Endodermal cell (in vitro differentiated cells): ENCODE results near the gene FMNL3. TPM values are rescaled to one million over a fixed set of nuclear protein-coding genes. Genes with fewer than 3 reads are reported as not detected.

Experiments used
- DNase-seq: peaks from one replicate; pipeline ENCODE4 v3.0.0-alpha.2; 2017
- H3K27ac ChIP-seq: 2 replicates; pipeline ENCODE4 v1.5.1; 2013; ENCODE audit warnings: mild to moderate bottlenecking, low read depth, low read length, moderate library complexity
- H3K27me3 ChIP-seq: 2 replicates; pipeline ENCODE4 v1.6.1; 2013; ENCODE audit warnings: mild to moderate bottlenecking, low read length, moderate library complexity; ENCODE audit not compliant: insufficient read depth, control insufficient read depth, poor library complexity, severe bottlenecking
- H3K36me3 ChIP-seq: 2 replicates; pipeline ENCODE4 v1.7.0; 2013; ENCODE audit warnings: mild to moderate bottlenecking, low read length, moderate library complexity; ENCODE audit not compliant: control insufficient read depth, insufficient read depth
- H3K4me1 ChIP-seq: one replicate; pipeline ENCODE4 v1.7.0; 2013; ENCODE audit warnings: low read length; ENCODE audit not compliant: control insufficient read depth, insufficient read depth
- H3K4me3 ChIP-seq: 2 replicates; pipeline ENCODE4 v1.5.1; 2013; ENCODE audit warnings: mild to moderate bottlenecking, low read length, moderate library complexity
- H3K9ac ChIP-seq: 2 replicates; pipeline ENCODE4 v1.6.1; 2013; ENCODE audit warnings: mild to moderate bottlenecking, low read length, moderate library complexity; ENCODE audit not compliant: poor library complexity, severe bottlenecking; ENCODE audit errors: extremely low read depth
- H3K9me3 ChIP-seq: 2 replicates; pipeline ENCODE4 v1.6.1; 2013; ENCODE audit warnings: mild to moderate bottlenecking, low read length, moderate library complexity; ENCODE audit not compliant: control insufficient read depth
- H3K27ac Mint-ChIP-seq: 2 replicates; pipeline ENCODE4 v1.8.0; 2020; ENCODE audit warnings: mixed read lengths
- H3K27me3 Mint-ChIP-seq: 2 replicates; pipeline ENCODE4 v1.8.0; 2021; ENCODE audit warnings: mild to moderate bottlenecking, mixed read lengths; ENCODE audit not compliant: insufficient read depth
- H3K36me3 Mint-ChIP-seq: 2 replicates; pipeline ENCODE4 v1.8.0; 2020; ENCODE audit warnings: low read depth, mixed read lengths
- H3K4me1 Mint-ChIP-seq: 2 replicates; pipeline ENCODE4 v1.8.0; 2020; ENCODE audit warnings: mixed read lengths
- H3K4me3 Mint-ChIP-seq: 2 replicates; pipeline ENCODE4 v1.8.0; 2020; ENCODE audit warnings: mild to moderate bottlenecking, moderate library complexity, mixed read lengths
- H3K9me3 Mint-ChIP-seq: 2 replicates; pipeline ENCODE4 v1.8.0; 2020; ENCODE audit warnings: mild to moderate bottlenecking, mixed read lengths
- CTCF ChIP-seq: fragments of 200-600 bp; sonication (generic); conservative IDR thresholded peaks from 2 replicates; pipeline ENCODE4 v1.5.0; 2021; ENCODE audit warnings: antibody characterized with exemption, mild to moderate bottlenecking
- WGBS, 2 experiments: methylation state at CpG; one replicate each; pipeline versions ENCODE4 v1.1.5 to v1.1.7; 2013; ENCODE audit warnings: missing lambda C conversion rate in 2 of 2, mixed read lengths in 1 of 2; ENCODE audit not compliant: insufficient coverage in 1 of 2, insufficient read length in 1 of 2; 5-methylcytosine and 5-hydroxymethylcytosine counted together
- total RNA-seq, 2 donors: library from RNA; stranded (reverse); fragmentation: NEBNext Ultra II Directional in 1 of 2; extraction: Animal tissue kit (Norgen Biotek cat#: 25700) in 1 of 2; gene quantifications; 2 replicates in 1 of 2; 3 replicates in 1 of 2; pipeline ENCODE4 v1.2.1, GENCODE V29; 2021

The FMNL3 gene
- total RNA-seq, 2 donors from 2014 or later = 22.4 to 23.5 TPM

- Histone ChIP-seq H3K27ac (no peak overlapping the region), H3K9ac (no peak overlapping the region), H3K27me3 (no peaks in the 10 kb centered on the region), H3K4me3 (no peak overlapping the region), H3K36me3 (peaks cover 25% of the 10 kb centered on the region), H3K4me1 (no peaks in the 10 kb centered on the region), H3K9me3 (no peaks in the 10 kb centered on the region)
- Mint-ChIP-seq H3K4me1 (peaks cover 17% of the 10 kb centered on the region), H3K36me3 (peaks cover 23% of the 10 kb centered on the region), H3K4me3 (no peak overlapping the region), H3K9me3 (no peaks in the 10 kb centered on the region), H3K27ac (no peak overlapping the region), H3K27me3 (no peaks in the 10 kb centered on the region)
- no peak for TF ChIP-seq CTCF
- no peak for DNase-seq
- WGBS, 2 experiments = 92 to 100% methylated on average over 2 to 4 of the region's 4 CpGs
These were observed 41.0 kb downstream of the FMNL3 start for GRCh38 chr12:49666176-49666575.

- TF ChIP-seq CTCF = no peak
- no peak overlapping the region for H3K4me3 ChIP-seq
- Mint-ChIP-seq H3K4me3 (no peak overlapping the region), H3K27me3 (no peaks in the 10 kb centered on the region), H3K4me1 (peaks cover 17% of the 10 kb centered on the region), H3K9me3 (no peaks in the 10 kb centered on the region), H3K27ac (no peak overlapping the region), H3K36me3 (peaks cover 24% of the 10 kb centered on the region)
- no peaks in the 10 kb centered on the region for H3K9me3 ChIP-seq
- DNase-seq = no peak
- H3K27me3 ChIP-seq = no peaks in the 10 kb centered on the region
- peaks cover 29% of the 10 kb centered on the region for H3K36me3 ChIP-seq
- 100% methylated on average over 2 of the region's 2 CpGs; no CpG with 5 or more reads in 1 of the 2 experiments for whole genome bisulfite sequencing, 2 experiments
- H3K4me1 ChIP-seq = no peaks in the 10 kb centered on the region
- H3K27ac ChIP-seq = no peak overlapping the region
- H3K9ac ChIP-seq = no peak overlapping the region
These were observed 41.8 kb downstream of the FMNL3 start for GRCh38 chr12:49665384-49665783.

GRCh38 chr12:49664591-49665239 is 42.5 kb downstream of the FMNL3 start:
- no peak for DNase-seq
- Mint-ChIP-seq H3K36me3 (peaks cover 28% of the 10 kb centered on the region), H3K9me3 (no peaks in the 10 kb centered on the region), H3K27ac (no peak overlapping the region), H3K4me3 (no peak overlapping the region), H3K27me3 (no peaks in the 10 kb centered on the region), H3K4me1 (peaks cover 17% of the 10 kb centered on the region)
- Histone ChIP-seq H3K9ac (no peak overlapping the region), H3K27ac (no peak overlapping the region), H3K36me3 (peaks cover 34% of the 10 kb centered on the region), H3K4me1 (no peaks in the 10 kb centered on the region), H3K4me3 (no peak overlapping the region), H3K27me3 (no peaks in the 10 kb centered on the region), H3K9me3 (no peaks in the 10 kb centered on the region)
- WGBS, 2 experiments = 88 to 100% methylated on average over 3 to 4 of the region's 4 CpGs
- TF ChIP-seq CTCF = no peak
